ENCODE data around the gene CTSD. TPM values are rescaled to one million over a fixed set of nuclear protein-coding genes. Genes with fewer than 3 reads are reported as not detected.

The CTSD gene
- total RNA-seq, 1 experiment from 2014 or later: 158 TPM

DNA sequence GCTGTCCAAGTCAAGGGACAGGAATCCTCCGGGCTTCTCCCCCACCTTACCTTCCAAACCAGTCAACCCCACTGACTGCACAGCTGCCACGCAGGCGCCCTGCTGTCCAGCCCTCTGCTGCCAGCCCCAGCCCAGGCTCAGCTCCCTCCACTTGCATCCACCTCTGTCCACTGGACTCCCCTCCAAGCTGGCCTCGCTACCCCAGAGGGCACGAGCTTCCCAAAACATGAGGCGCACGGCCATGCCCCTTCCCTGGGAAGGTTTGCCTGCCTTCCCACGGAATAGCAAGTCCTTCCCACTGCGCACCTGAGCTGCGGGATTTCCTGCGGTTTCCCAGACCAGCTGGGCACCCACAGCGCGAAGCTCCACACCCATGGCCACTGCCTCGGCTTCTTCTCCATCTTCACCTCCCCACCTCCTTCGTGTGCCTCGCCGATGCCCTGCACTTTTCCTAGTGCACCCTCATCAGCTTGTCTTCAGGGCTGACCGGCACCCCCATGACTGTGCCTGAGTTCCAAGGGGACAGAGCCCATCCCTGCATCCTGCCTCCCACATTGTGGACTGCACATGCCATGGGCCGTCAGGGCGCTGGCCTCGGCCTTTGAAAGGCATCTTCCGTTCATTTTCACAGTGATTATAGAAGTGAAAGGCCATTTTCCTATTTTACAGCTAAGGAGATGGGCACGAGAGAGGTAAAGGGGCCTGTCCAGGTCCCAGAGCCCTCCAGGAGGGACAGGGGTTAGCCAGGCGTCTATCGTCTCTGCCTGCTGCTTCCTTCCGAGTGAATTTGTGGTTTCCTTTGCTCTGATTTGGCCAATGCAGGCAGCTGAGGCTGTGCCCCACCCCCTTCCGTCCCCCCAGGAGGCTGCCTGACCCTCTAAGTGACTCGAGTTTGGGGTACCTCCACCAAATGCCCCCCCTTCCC lies 29.7 kb downstream of the CTSD start:
- Histone ChIP-seq H3K9me3 (ENCODE audit: control insufficient read depth, low read depth, low read length) (no peaks in the 10 kb centered on the region), H3K4me1 (ENCODE audit: insufficient read depth, low read length) (no peaks in the 10 kb centered on the region), H2BK20ac (ENCODE audit: low read depth, low read length, poor library complexity, severe bottlenecking) (no peak overlapping the region), H4K91ac (ENCODE audit: insufficient read length, low read depth, low read length) (no peak overlapping the region), H3K79me1 (ENCODE audit: insufficient read depth, low read depth, low read length, poor library complexity, severe bottlenecking) (no peaks in the 10 kb centered on the region), H2AK5ac (ENCODE audit: insufficient read length, low read length) (no peak overlapping the region), H3K56ac (ENCODE audit: insufficient read length, low read depth, low read length) (no peak overlapping the region), H4K20me1 (ENCODE audit: control insufficient read depth, insufficient read depth, insufficient read length) (peaks cover 3% of the 10 kb centered on the region), H3K4me2 (ENCODE audit: insufficient read depth, insufficient read length, low read length) (no peak overlapping the region), H2AFZ (ENCODE audit: low read length) (no peak overlapping the region), H3T11ph (ENCODE audit: low read length) (no peak overlapping the region), H3K9ac (ENCODE audit: extremely low read depth, insufficient read length, low read length) (no peak overlapping the region), H2BK12ac (ENCODE audit: insufficient read length, low read depth, low read length) (no peak overlapping the region), H3K14ac (ENCODE audit: insufficient read depth, low read length) (no peak overlapping the region; the same call in 1 of the 2 replicates), H3K79me2 (ENCODE audit: insufficient read depth, low read length) (no peaks in the 10 kb centered on the region), H4K5ac (ENCODE audit: insufficient read length, low read depth, low read length) (no peak overlapping the region), H3K23ac (ENCODE audit: insufficient read length, low read depth, low read length) (no peak overlapping the region), H3K27ac (ENCODE audit: insufficient read length, low read depth, low read length) (no peak overlapping the region), H4K8ac (replicated peaks; ENCODE audit: insufficient read length, low read depth, low read length) (no peak overlapping the region), H2BK15ac (ENCODE audit: low read depth, low read length) (no peak overlapping the region), H2BK5ac (ENCODE audit: insufficient read length, low read length) (no peak overlapping the region), H3K4ac (ENCODE audit: low read depth, low read length) (no peak overlapping the region), H2BK120ac (ENCODE audit: low read depth, low read length, poor library complexity, severe bottlenecking) (no peak overlapping the region), H3K27me3 (ENCODE audit: insufficient read depth, low read length) (no peaks in the 10 kb centered on the region; the same call in 1 of the 2 replicates), H3K18ac (ENCODE audit: insufficient read length, low read depth, low read length) (no peak overlapping the region), H3K23me2 (ENCODE audit: insufficient read length, low read depth, low read length, poor library complexity, severe bottlenecking) (no peaks in the 10 kb centered on the region)
- no peak for TF ChIP-seq CTCF (conservative IDR thresholded peaks at IDR 0.05)
- DNase-seq: no peak
- Mint-ChIP-seq H3K27ac (peak overlapping the region in 1 of 3 experiments; percentile 27; a peak in 1 of 7 replicates), H3K4me3 (no peak overlapping the region), H3K4me1 (peaks cover 2 to 3% of the 10 kb centered on the region in 2 experiments; a peak in 2 of 4 replicates), H3K9me3 (peaks cover 10 to 19% of the 10 kb centered on the region in 2 experiments), H3K27me3 (ENCODE audit: low read depth) (peaks cover 94% of the 10 kb centered on the region), H3K36me3 (ENCODE audit: insufficient read depth in 1 of 3, low read depth in 3 of 3) (no peaks in the 10 kb centered on the region; a peak in 1 of 7 replicates)
- no CpG with 5 or more reads among the region's 28 CpGs for whole genome bisulfite sequencing (ENCODE audit: extremely low coverage, insufficient read length, low lambda C conversion rate)
